Activated CD4-positive, alpha-beta T cell treated with anti-CD3 and anti-CD28 coated beads, Interleukin-2, amount 50 U/mL, for 1 hour (primary cell): ENCODE measurements around the gene ABLIM2.

Experiments
- DNase-seq: peaks from one replicate; pipeline ENCODE4 v3.0.0-alpha.2; 2020

Gene ABLIM2

GRCh38 chr4:8066336-8066931, 92.2 kb downstream of the ABLIM2 start:
- DNase-seq, result no peak

- DNase-seq, result no peak
Observed at GRCh38 chr4:8063974-8064563, 94.5 kb downstream of the ABLIM2 start.

- DNase-seq, result no peak
Observed at GRCh38 chr4:8061573-8061972, 97.0 kb downstream of the ABLIM2 start.

- DNase-seq, result no peak
Observed at GRCh38 chr4:8061145-8061544, 97.5 kb downstream of the ABLIM2 start.

- no peak for DNase-seq
Observed at GRCh38 chr4:8060632-8061031, 98.0 kb downstream of the ABLIM2 start.

GRCh38 chr4:8058031-8058479, 100.6 kb downstream of the ABLIM2 start:
- no peak for DNase-seq

GRCh38 chr4:8055206-8055605, 103.4 kb downstream of the ABLIM2 start:
- DNase-seq, result no peak

GRCh38 chr4:8053688-8054449, 104.7 kb downstream of the ABLIM2 start:
- no peak for DNase-seq

GRCh38 chr4:8052160-8052691, 106.4 kb downstream of the ABLIM2 start:
- DNase-seq, result no peak

GRCh38 chr4:8051644-8052043, 107.0 kb downstream of the ABLIM2 start:
- no peak for DNase-seq

GRCh38 chr4:8050555-8051206, 107.9 kb downstream of the ABLIM2 start:
- no peak for DNase-seq

GRCh38 chr4:8050180-8050554, 108.4 kb downstream of the ABLIM2 start:
- DNase-seq, result no peak

- no peak for DNase-seq
Observed at GRCh38 chr4:8048856-8049676, 109.5 kb downstream of the ABLIM2 start.

- no peak for DNase-seq
Observed at GRCh38 chr4:8047837-8048678, 110.6 kb downstream of the ABLIM2 start.

GRCh38 chr4:8046925-8047541, 111.6 kb downstream of the ABLIM2 start:
- peak; percentile 11 for DNase-seq

GRCh38 chr4:8045909-8046308, 112.7 kb downstream of the ABLIM2 start:
- no peak for DNase-seq

- DNase-seq, result no peak
Observed at GRCh38 chr4:8044699-8045098, 113.9 kb downstream of the ABLIM2 start.

- no peak for DNase-seq
Observed at GRCh38 chr4:8044244-8044643, 114.4 kb downstream of the ABLIM2 start.

GRCh38 chr4:8043596-8043995, 115.0 kb downstream of the ABLIM2 start:
- no peak for DNase-seq

- no peak for DNase-seq
Observed at GRCh38 chr4:8041868-8042267, 116.7 kb downstream of the ABLIM2 start.

- no peak for DNase-seq
Observed at GRCh38 chr4:8041172-8041571, 117.4 kb downstream of the ABLIM2 start.
